Subcutaneous adipose tissue (tissue), 4 donors: ENCODE measurements around the gene SPDEF. TPM values are rescaled to one million over a fixed set of nuclear protein-coding genes. Genes with fewer than 3 reads are reported as not detected.

Experiments used
- total RNA-seq, 4 donors: library from RNA; depleted of rRNA; stranded (reverse); fragments of >200 nt; gene quantifications; one replicate each; pipeline ENCODE4 v1.1.0, GENCODE V29; 2016
- TF ChIP-seq, protein P1 (sequence below): fragments of 450-650 bp; IDR thresholded peaks from one replicate; pipeline ENCODE4 v1.5.1; 2016; ENCODE audit warnings: low read depth, mild to moderate bottlenecking, control low read depth, antibody characterized with exemption, moderate library complexity

SPDEF gene
- under 1 TPM in 1 of 4 donors, not detected in 3; 0.22 TPM for total RNA-seq

GRCh38 chr6:34556031-34556471 is at the start of gene SPDEF:
TSS of gene SPDEF (minus strand) at chr6:34556329. CDS start at chr6:34544455, 11,874 bp downstream.
- TF ChIP-seq, protein P1, sequence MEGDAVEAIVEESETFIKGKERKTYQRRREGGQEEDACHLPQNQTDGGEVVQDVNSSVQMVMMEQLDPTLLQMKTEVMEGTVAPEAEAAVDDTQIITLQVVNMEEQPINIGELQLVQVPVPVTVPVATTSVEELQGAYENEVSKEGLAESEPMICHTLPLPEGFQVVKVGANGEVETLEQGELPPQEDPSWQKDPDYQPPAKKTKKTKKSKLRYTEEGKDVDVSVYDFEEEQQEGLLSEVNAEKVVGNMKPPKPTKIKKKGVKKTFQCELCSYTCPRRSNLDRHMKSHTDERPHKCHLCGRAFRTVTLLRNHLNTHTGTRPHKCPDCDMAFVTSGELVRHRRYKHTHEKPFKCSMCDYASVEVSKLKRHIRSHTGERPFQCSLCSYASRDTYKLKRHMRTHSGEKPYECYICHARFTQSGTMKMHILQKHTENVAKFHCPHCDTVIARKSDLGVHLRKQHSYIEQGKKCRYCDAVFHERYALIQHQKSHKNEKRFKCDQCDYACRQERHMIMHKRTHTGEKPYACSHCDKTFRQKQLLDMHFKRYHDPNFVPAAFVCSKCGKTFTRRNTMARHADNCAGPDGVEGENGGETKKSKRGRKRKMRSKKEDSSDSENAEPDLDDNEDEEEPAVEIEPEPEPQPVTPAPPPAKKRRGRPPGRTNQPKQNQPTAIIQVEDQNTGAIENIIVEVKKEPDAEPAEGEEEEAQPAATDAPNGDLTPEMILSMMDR, result no peak

DNA sequence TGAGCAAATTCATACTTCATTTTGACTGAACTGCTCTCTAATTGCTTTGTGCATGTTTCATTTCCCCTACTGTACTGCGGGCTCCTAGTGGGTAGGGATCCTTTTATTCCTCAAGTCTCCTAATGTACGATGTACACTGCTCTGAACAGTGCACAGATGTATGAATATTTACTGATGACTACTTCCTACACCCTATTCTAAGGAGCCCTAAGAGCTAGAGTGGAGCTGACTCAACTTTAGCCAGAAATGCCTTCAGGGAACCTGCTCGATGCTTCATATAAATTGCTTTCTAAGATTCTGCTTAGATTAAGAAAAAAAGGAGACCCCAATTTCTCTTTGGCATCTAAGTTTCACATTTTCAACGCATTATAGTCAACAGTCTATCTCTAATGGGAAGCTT is 47.6 kb upstream of the SPDEF start:
- TF ChIP-seq, protein P1, result no peak

GRCh38 chr6:34602318-34603111 is 46.4 kb upstream of the SPDEF start:
- TF ChIP-seq, protein P1, result no peak

GRCh38 chr6:34601706-34602105 is 45.6 kb upstream of the SPDEF start:
- TF ChIP-seq, protein P1, result no peak

- TF ChIP-seq, protein P1, result no peak
Observed at GRCh38 chr6:34600796-34601195, 44.7 kb upstream of the SPDEF start.

GRCh38 chr6:34600101-34600500 is 44.0 kb upstream of the SPDEF start:
- TF ChIP-seq, protein P1, result no peak

- TF ChIP-seq, protein P1, result no peak
Observed at GRCh38 chr6:34598712-34599111, 42.6 kb upstream of the SPDEF start.
